Measurements from ENCODE around the gene GOSR2. TPM values are rescaled to one million over a fixed set of nuclear protein-coding genes. Genes with fewer than 3 reads are reported as not detected.

GOSR2 gene
- total RNA-seq, 1 experiment from 2014 or later: 36.5 TPM

DNA sequence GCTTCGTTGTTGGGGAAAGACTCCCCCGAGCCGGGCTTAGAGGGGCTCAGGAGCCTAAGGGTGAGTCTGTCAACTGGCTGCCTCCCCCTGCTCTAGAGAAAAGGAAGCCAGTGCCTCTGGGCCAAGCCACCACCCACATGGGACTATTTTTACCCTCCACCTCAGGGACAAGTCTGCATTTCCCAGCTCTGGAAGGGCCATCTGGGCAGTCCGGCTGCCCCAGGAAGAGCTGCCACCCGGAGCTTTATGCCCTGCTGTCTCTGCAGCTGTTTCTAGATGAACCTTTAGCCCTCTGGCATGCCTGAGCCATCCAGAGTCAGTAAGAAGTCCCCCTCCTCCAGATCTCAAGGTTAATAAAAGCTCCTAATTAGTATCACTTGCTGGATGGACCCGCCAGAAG lies 61.4 kb downstream of the GOSR2 start:
- TF ChIP-seq, protein P1, sequence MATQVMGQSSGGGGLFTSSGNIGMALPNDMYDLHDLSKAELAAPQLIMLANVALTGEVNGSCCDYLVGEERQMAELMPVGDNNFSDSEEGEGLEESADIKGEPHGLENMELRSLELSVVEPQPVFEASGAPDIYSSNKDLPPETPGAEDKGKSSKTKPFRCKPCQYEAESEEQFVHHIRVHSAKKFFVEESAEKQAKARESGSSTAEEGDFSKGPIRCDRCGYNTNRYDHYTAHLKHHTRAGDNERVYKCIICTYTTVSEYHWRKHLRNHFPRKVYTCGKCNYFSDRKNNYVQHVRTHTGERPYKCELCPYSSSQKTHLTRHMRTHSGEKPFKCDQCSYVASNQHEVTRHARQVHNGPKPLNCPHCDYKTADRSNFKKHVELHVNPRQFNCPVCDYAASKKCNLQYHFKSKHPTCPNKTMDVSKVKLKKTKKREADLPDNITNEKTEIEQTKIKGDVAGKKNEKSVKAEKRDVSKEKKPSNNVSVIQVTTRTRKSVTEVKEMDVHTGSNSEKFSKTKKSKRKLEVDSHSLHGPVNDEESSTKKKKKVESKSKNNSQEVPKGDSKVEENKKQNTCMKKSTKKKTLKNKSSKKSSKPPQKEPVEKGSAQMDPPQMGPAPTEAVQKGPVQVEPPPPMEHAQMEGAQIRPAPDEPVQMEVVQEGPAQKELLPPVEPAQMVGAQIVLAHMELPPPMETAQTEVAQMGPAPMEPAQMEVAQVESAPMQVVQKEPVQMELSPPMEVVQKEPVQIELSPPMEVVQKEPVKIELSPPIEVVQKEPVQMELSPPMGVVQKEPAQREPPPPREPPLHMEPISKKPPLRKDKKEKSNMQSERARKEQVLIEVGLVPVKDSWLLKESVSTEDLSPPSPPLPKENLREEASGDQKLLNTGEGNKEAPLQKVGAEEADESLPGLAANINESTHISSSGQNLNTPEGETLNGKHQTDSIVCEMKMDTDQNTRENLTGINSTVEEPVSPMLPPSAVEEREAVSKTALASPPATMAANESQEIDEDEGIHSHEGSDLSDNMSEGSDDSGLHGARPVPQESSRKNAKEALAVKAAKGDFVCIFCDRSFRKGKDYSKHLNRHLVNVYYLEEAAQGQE (IDR thresholded peaks at IDR 0.05; ENCODE audit: insufficient read depth in 1 of 2, low read depth in 2 of 2, low read length in 1 of 2): no peak
- TF ChIP-seq SIN3A (IDR thresholded peaks at IDR 0.05; ENCODE audit: borderline replicate concordance, insufficient read depth, low read depth, low read length): no peak
- TF ChIP-seq POLR2AphosphoS5 (IDR thresholded peaks at IDR 0.05; ENCODE audit: low read depth, low read length): no peak
- no peak for TF ChIP-seq TCF7L2 (IDR thresholded peaks at IDR 0.05; ENCODE audit: low read depth, low read length)
- TF ChIP-seq, protein P2, sequence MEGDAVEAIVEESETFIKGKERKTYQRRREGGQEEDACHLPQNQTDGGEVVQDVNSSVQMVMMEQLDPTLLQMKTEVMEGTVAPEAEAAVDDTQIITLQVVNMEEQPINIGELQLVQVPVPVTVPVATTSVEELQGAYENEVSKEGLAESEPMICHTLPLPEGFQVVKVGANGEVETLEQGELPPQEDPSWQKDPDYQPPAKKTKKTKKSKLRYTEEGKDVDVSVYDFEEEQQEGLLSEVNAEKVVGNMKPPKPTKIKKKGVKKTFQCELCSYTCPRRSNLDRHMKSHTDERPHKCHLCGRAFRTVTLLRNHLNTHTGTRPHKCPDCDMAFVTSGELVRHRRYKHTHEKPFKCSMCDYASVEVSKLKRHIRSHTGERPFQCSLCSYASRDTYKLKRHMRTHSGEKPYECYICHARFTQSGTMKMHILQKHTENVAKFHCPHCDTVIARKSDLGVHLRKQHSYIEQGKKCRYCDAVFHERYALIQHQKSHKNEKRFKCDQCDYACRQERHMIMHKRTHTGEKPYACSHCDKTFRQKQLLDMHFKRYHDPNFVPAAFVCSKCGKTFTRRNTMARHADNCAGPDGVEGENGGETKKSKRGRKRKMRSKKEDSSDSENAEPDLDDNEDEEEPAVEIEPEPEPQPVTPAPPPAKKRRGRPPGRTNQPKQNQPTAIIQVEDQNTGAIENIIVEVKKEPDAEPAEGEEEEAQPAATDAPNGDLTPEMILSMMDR (IDR thresholded peaks at IDR 0.05): no peak
- no peaks in the 10 kb centered on the region for H3K4me1 ChIP-seq (ENCODE audit: control insufficient read depth, insufficient read depth, low read length)
- in situ Hi-C loops (cut with HindIII; ENCODE audit: low pct_unique_long_range_greater_than_20kb, low sequenced_read_pairs): no loop called here
- POLR2A ChIA-PET: no interaction called here
- no TSS peak for BruUV-seq (replicated peaks)
- DNase-seq (ENCODE audit: low read depth, low spot score) (no peak), ATAC-seq (no peak)
- intact Hi-C loops (cut with micrococcal nuclease; ENCODE audit: unreplicated experiment): no loop called here
- no peak overlapping the region for H3K4me3 ChIP-seq (ENCODE audit: low read depth in 2 of 2, low read length in 2 of 2)
- no peak overlapping the region for H3K27ac ChIP-seq (ENCODE audit: low read length)
- no peaks in the 10 kb centered on the region for H3K36me3 ChIP-seq (ENCODE audit: control insufficient read depth, insufficient read depth, low read length)
- CTCF ChIA-PET: no interaction called here
- no peaks in the 10 kb centered on the region for H3K9me3 ChIP-seq (ENCODE audit: control insufficient read depth, insufficient read depth, low read depth, low read length)
- H3K27me3 ChIP-seq (ENCODE audit: control insufficient read depth, insufficient read depth, low read length): peaks cover 2% of the 10 kb centered on the region; the same call in 1 of the 2 replicates

DNA sequence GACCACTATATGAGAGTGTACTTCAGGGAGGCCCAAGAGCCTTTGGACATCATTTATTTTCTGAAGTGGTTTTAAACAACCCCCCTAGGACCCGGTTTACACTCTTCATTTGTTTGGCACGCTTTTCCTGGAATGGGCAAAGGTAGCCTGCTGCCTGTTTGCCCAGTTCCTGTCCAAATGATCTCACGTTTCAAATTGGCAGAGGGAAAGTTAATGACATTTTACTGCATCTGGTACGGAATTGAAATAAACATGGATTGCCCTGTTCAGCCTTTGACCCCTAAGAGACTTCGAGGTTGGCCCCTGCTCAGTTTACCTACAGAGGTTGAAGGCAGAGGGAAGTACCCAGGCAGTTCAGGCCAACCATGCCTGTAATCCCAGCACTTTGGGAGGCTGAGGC lies 61.9 kb downstream of the GOSR2 start:
- in situ Hi-C loops (cut with HindIII; ENCODE audit: low pct_unique_long_range_greater_than_20kb, low sequenced_read_pairs): no loop called here
- BruUV-seq (replicated peaks): no TSS peak

More for the DNA sequence above, 61.9 kb downstream of the GOSR2 start:
- H3K36me3 ChIP-seq (ENCODE audit: control insufficient read depth, insufficient read depth, low read length): no peaks in the 10 kb centered on the region
- CTCF ChIA-PET: no interaction called here
- H3K27ac ChIP-seq (ENCODE audit: low read length): no peak overlapping the region
- POLR2A ChIA-PET: no interaction called here
- intact Hi-C loops (cut with micrococcal nuclease; ENCODE audit: unreplicated experiment): no loop called here
- H3K4me1 ChIP-seq (ENCODE audit: control insufficient read depth, insufficient read depth, low read length): no peaks in the 10 kb centered on the region
- H3K4me3 ChIP-seq (ENCODE audit: low read depth in 2 of 2, low read length in 2 of 2): no peak overlapping the region
- TF ChIP-seq, protein P2 (IDR thresholded peaks at IDR 0.05): no peak
- TF ChIP-seq TCF7L2 (IDR thresholded peaks at IDR 0.05; ENCODE audit: low read depth, low read length) (no peak), SIN3A (IDR thresholded peaks at IDR 0.05; ENCODE audit: borderline replicate concordance, insufficient read depth, low read depth, low read length) (no peak), POLR2AphosphoS5 (IDR thresholded peaks at IDR 0.05; ENCODE audit: low read depth, low read length) (no peak)
- TF ChIP-seq, protein P1 (IDR thresholded peaks at IDR 0.05; ENCODE audit: insufficient read depth in 1 of 2, low read depth in 2 of 2, low read length in 1 of 2): no peak
- H3K27me3 ChIP-seq (ENCODE audit: control insufficient read depth, insufficient read depth, low read length): peaks cover 2% of the 10 kb centered on the region; the same call in 1 of the 2 replicates
- H3K9me3 ChIP-seq (ENCODE audit: control insufficient read depth, insufficient read depth, low read depth, low read length): no peaks in the 10 kb centered on the region
- DNase-seq (ENCODE audit: low read depth, low spot score): no peak
- no peak for ATAC-seq

All from Panc1 (cell line).